HepG2 (cell line): Measurements from ENCODE around the gene AGAP1. TPM values are rescaled to one million over a fixed set of nuclear protein-coding genes. Genes with fewer than 3 reads are reported as not detected.

Experiments used
- ATAC-seq: fragments of 200-7000 bp; cut with Tn5 transposase; 3 replicates; pipeline ENCODE4 v1.9.1; 2020; ENCODE audit warnings: mild to moderate bottlenecking, moderate library complexity
- BruUV-seq: library from RNA; stranded (reverse); fragments of 400-500 nt; replicated peaks from 2 replicates; lab custom pipeline; 2021; lab: Mats Ljungman, UMichigan
- CTCF ChIA-PET: fragments of 300-600 bp; formaldehyde crosslinking; extraction: SDS; loops from one replicate; lab custom pipeline; 2021; ENCODE audit warnings: low total read pairs, inconsistent platforms, low intra/inter-chr PET ratio; lab: Yijun Ruan, JAX
- POLR2A ChIA-PET: fragments of 350-600 bp; sonication (Branson Sonifier 250); formaldehyde crosslinking; loops from one replicate; lab custom pipeline; 2020; ENCODE audit warnings: antibody characterized with exemption, inconsistent platforms; lab: Yijun Ruan, JAX
- DNase-seq: peaks from one replicate; pipeline ENCODE4 v3.0.0-alpha.2; 2015; ENCODE audit warnings: low spot score
- FAIRE-seq: peaks from 3 replicates; lab custom pipeline; 2011; peaks lifted over from hg19 to GRCh38; lab: Jason Lieb, UNC
- H2AFZ ChIP-seq: one replicate; pipeline ENCODE4 v1.6.1; 2011; ENCODE audit warnings: low read length, inconsistent platforms
- H3K27ac ChIP-seq: fragments of 300-600 bp; 3 replicates; pipeline ENCODE4 v1.8.0; 2011; ENCODE audit warnings: mixed run types, mild to moderate bottlenecking, mixed read lengths, low read length, inconsistent platforms; ENCODE audit not compliant: insufficient read depth; ENCODE audit errors: extremely low read length
- H3K27me3 ChIP-seq, 2 experiments: fragments of 200-600 bp in 1 of 2; 2 replicates in 1 of 2; 3 replicates in 1 of 2; pipeline versions ENCODE4 v1.6.0 to v1.8.0; 2011; ENCODE audit warnings: low read length in 2 of 2, mild to moderate bottlenecking in 2 of 2, moderate library complexity in 2 of 2, inconsistent platforms in 1 of 2; ENCODE audit not compliant: insufficient read depth in 2 of 2, control insufficient read depth in 1 of 2
- H3K36me3 ChIP-seq, 2 experiments: fragments of 200-600 bp in 1 of 2; replicated peaks in 1 of 2; 2 replicates in 1 of 2; 3 replicates in 1 of 2; pipeline versions ENCODE4 v1.5.1 to v1.8.0; 2011; ENCODE audit warnings: low read length in 2 of 2, inconsistent platforms in 1 of 2; ENCODE audit not compliant: insufficient read depth in 2 of 2, control insufficient read depth in 1 of 2
- H3K4me1 ChIP-seq: 2 replicates; pipeline ENCODE4 v1.5.1; 2012; ENCODE audit warnings: low read length, inconsistent platforms; ENCODE audit not compliant: insufficient read depth
- H3K4me2 ChIP-seq: 2 replicates; pipeline ENCODE4 v1.6.0; 2011; ENCODE audit warnings: low read depth, low read length, inconsistent platforms
- H3K4me3 ChIP-seq, 3 experiments: fragments of 200-600 bp in 1 of 3; sonication (generic), shearing (Covaris generic) in 1 of 3; replicated peaks in 1 of 3; 2 replicates each; pipeline ENCODE4 v1.5.1; 2011 to 2016; ENCODE audit warnings: low read length in 3 of 3, inconsistent platforms in 2 of 3, low read depth in 2 of 3, mild to moderate bottlenecking in 2 of 3, control low read depth in 1 of 3, mixed read lengths in 1 of 3; ENCODE audit not compliant: insufficient read depth in 1 of 3
- H3K79me2 ChIP-seq: one replicate; pipeline ENCODE4 v1.6.1; 2011; ENCODE audit warnings: low read length, inconsistent platforms; ENCODE audit not compliant: insufficient read depth
- H3K9ac ChIP-seq: 2 replicates; pipeline ENCODE4 v1.6.0; 2011; ENCODE audit warnings: mild to moderate bottlenecking, low read depth, low read length, inconsistent platforms; ENCODE audit not compliant: insufficient read depth
- H3K9me3 ChIP-seq: 2 replicates; pipeline ENCODE4 v1.5.1; 2012; ENCODE audit warnings: mild to moderate bottlenecking, low read length
- H4K20me1 ChIP-seq: 2 replicates; pipeline ENCODE4 v1.6.0; 2011; ENCODE audit warnings: inconsistent platforms, mild to moderate bottlenecking, low read length, moderate library complexity; ENCODE audit not compliant: insufficient read depth
- HDAC1 ChIP-seq: sonication (generic); formaldehyde crosslinking; IDR thresholded peaks from 2 replicates; pipeline ENCODE4 v1.5.1; 2020; ENCODE audit warnings: mild to moderate bottlenecking, missing genetic modification reagents
- PITX1 ChIP-seq: sonication (generic); formaldehyde crosslinking; IDR thresholded peaks from 2 replicates; pipeline ENCODE4 v1.5.1; 2020; ENCODE audit warnings: mild to moderate bottlenecking, missing genetic modification reagents
- ZNF337 ChIP-seq: sonication (generic); formaldehyde crosslinking; IDR thresholded peaks from 2 replicates; pipeline ENCODE4 v1.5.1; 2020; ENCODE audit warnings: missing genetic modification reagents, low read depth, mild to moderate bottlenecking, borderline replicate concordance
- ZNF570 ChIP-seq: sonication (generic); formaldehyde crosslinking; IDR thresholded peaks from 2 replicates; pipeline ENCODE4 v1.4.0; 2020; ENCODE audit warnings: mild to moderate bottlenecking, missing genetic modification reagents, borderline replicate concordance
- ZNF737 ChIP-seq: sonication (generic); formaldehyde crosslinking; IDR thresholded peaks from 2 replicates; pipeline ENCODE4 v1.5.0; 2020; ENCODE audit warnings: missing genetic modification reagents, mild to moderate bottlenecking, borderline replicate concordance
- WGBS: methylation state at CpG from one replicate; pipeline ENCODE4 v1.1.6; 2017; ENCODE audit warnings: low lambda C conversion rate; 5-methylcytosine and 5-hydroxymethylcytosine counted together
- in situ Hi-C: cut with HindIII; loops from 2 replicates; pipeline ENCODE4 v1.10.0; 2017; ENCODE audit warnings: low pct_unique_long_range_greater_than_20kb; ENCODE audit not compliant: extremely low pct_ligation_motif_present
- intact Hi-C: fragments of 100-400 bp; cut with micrococcal nuclease; formaldehyde crosslinking; loops from one replicate; pipeline ENCODE4 v1.10.0; 2022; ENCODE audit not compliant: unreplicated experiment
- polyA plus RNA-seq, 8 experiments: library from polyadenylated mRNA; depleted of rRNA in 3 of 8; stranded (reverse) in 7 of 8; unstranded in 1 of 8; fragments of >200 nt; fragmentation: Illumina TruSeq in 4 of 8; extraction: Trizol in 4 of 8; gene quantifications; 2 replicates each; pipeline versions ENCODE4 v1.2.1 to v1.2.3, GENCODE V29; 2011 to 2016; ENCODE audit warnings: low read depth in 4 of 8, missing spikeins in 1 of 8, mixed read lengths in 1 of 8; ENCODE audit not compliant: insufficient read depth in 1 of 8
- total RNA-seq, 5 experiments: library from RNA; depleted of rRNA; stranded (reverse); fragments of >200 nt; fragmentation: Illumina TruSeq; extraction: Trizol; gene quantifications; 2 replicates each; pipeline ENCODE4 v1.2.3, GENCODE V29; 2016; ENCODE audit warnings: low read depth in 1 of 5
- TF ChIP-seq, protein P1 (sequence below): sonication (generic); formaldehyde crosslinking; IDR thresholded peaks from 2 replicates; pipeline ENCODE4 v1.5.0; 2020; ENCODE audit warnings: missing genetic modification reagents
- TF ChIP-seq, protein P2 (sequence below): sonication (generic); formaldehyde crosslinking; IDR thresholded peaks from 2 replicates; pipeline ENCODE4 v1.8.1; 2023; ENCODE audit warnings: mild to moderate bottlenecking, moderate library complexity, missing genetic modification reagents
- TF ChIP-seq, protein P3 (sequence below): sonication (generic); formaldehyde crosslinking; IDR thresholded peaks from 2 replicates; pipeline ENCODE4 v1.4.0; 2020; ENCODE audit warnings: missing genetic modification reagents

Gene AGAP1
- total and polyA plus RNA-seq, 2 of the 13 experiments (the other 11 are each of a cell fraction or from before 2014, with no cell fraction given): 21.2 to 32.7 TPM

DNA sequence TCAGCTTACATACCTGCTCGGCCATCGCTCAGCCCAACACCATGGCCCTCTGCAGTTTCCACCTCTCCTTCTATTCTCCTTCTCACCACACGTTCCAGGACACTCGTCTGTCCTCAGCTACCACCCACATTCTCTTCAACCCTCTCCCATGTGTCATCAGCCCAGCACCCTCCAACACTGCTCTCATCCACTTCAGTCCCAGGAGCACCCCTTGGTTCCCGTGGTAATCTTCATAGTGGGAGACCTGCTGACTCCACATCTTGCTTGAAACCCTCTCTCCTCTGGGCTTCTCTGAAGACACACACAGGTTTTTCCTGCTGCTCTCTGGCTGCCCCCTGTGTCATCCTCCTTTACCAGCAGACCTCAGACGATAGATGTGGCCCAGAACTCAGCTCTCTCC, 445.6 kb downstream of the AGAP1 start (continued):
- TF ChIP-seq, protein P1, sequence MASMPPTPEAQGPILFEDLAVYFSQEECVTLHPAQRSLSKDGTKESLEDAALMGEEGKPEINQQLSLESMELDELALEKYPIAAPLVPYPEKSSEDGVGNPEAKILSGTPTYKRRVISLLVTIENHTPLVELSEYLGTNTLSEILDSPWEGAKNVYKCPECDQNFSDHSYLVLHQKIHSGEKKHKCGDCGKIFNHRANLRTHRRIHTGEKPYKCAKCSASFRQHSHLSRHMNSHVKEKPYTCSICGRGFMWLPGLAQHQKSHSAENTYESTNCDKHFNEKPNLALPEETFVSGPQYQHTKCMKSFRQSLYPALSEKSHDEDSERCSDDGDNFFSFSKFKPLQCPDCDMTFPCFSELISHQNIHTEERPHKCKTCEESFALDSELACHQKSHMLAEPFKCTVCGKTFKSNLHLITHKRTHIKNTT (CRISPR knock-in tag): no peak
- TF ChIP-seq PITX1: no peak
- no peak for TF ChIP-seq ZNF337 (CRISPR knock-in tag)
- TF ChIP-seq, protein P2, sequence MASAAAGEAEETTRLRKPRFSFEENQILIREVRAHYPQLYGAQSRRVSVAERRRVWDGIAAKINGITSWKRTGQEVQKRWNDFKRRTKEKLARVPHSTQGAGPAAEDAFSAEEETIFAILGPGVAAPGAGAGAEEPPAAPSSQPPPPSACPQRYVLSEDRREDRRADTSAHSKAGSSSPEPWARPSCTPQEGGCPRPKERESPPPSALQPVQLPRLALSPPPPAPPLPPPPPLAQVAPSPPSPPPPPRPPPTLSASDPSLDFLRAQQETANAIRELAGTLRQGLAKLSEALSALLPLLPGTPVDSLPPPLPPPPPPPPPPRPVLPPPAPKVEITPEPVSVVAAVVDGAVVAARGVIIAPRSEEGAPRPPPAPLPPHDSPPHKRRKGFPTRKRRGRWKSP (CRISPR knock-in tag): no peak
- no peak for TF ChIP-seq HDAC1 (CRISPR knock-in tag)
- TF ChIP-seq ZNF570 (CRISPR knock-in tag): no peak
- TF ChIP-seq, all 625 proteins: peak for 0

DNA sequence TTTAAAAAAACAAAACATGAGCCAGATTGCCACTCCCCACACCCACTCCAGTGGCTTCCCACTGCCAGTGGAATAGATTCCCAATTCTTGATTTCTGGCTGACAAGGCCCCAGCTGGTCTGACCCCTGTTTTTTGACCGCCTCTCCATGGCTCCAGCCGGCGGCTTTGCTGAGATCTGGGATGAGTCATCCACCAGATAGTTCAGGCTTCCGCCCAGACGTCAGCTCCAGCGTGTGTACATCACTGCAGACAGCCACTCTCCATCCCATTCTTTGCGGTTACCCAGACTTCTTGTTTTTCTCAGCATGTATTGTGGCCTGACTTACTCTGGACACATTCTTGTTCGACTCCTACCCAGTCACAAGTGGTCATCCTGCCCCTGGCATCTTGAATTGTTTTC, 446.5 kb downstream of the AGAP1 start:
- in situ Hi-C loops: no loop called here
- no TSS peak for BruUV-seq
- ChIA-PET CTCF (no interaction called here), POLR2A (no interaction called here)
- no peak overlapping the region for H3K4me3 ChIP-seq
- FAIRE-seq (no peak), ATAC-seq (no peak), DNase-seq (no peak)
- H3K36me3 ChIP-seq: peaks cover 9 to 23% of the 10 kb centered on the region in 2 experiments
- 91% methylated on average over 8 of the region's 8 CpGs for WGBS
- H3K27me3 ChIP-seq: no peaks in the 10 kb centered on the region
- intact Hi-C loops: no loop called here
- no peak overlapping the region for H2AFZ ChIP-seq
- H3K27ac ChIP-seq: no peak overlapping the region
- no peak for TF ChIP-seq ZNF737 (CRISPR knock-in tag)
- TF ChIP-seq, protein P3, sequence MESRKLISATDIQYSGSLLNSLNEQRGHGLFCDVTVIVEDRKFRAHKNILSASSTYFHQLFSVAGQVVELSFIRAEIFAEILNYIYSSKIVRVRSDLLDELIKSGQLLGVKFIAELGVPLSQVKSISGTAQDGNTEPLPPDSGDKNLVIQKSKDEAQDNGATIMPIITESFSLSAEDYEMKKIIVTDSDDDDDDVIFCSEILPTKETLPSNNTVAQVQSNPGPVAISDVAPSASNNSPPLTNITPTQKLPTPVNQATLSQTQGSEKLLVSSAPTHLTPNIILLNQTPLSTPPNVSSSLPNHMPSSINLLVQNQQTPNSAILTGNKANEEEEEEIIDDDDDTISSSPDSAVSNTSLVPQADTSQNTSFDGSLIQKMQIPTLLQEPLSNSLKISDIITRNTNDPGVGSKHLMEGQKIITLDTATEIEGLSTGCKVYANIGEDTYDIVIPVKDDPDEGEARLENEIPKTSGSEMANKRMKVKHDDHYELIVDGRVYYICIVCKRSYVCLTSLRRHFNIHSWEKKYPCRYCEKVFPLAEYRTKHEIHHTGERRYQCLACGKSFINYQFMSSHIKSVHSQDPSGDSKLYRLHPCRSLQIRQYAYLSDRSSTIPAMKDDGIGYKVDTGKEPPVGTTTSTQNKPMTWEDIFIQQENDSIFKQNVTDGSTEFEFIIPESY: peak; percentile 44; the same call in 1 of the 2 replicates
- peaks cover 8% of the 10 kb centered on the region; the same call in 1 of the 2 replicates for H3K4me1 ChIP-seq
- H3K9me3 ChIP-seq: no peaks in the 10 kb centered on the region
- no peaks in the 10 kb centered on the region for H4K20me1 ChIP-seq
- H3K9ac ChIP-seq: no peak overlapping the region
- no peak overlapping the region for H3K4me2 ChIP-seq
- H3K79me2 ChIP-seq: no peaks in the 10 kb centered on the region
